NOMO-1 treated with DMSO at 0.1 percent for 48 hours (cell line): Measurements from ENCODE around the gene ASIP.

Source experiments
- DNase-seq: peaks from one replicate; lab custom pipeline; 2025; ENCODE audit not compliant: unreplicated experiment; lab: John Stamatoyannopoulos, UW

The ASIP gene

GRCh38 chr20:34310481-34311117, 69.4 kb downstream of the ASIP start:
- no peak for DNase-seq

- DNase-seq, result no peak
Observed at GRCh38 chr20:34311118-34312023, 70.1 kb downstream of the ASIP start.

- no peak for DNase-seq
Observed at GRCh38 chr20:34312024-34312460, 70.8 kb downstream of the ASIP start.

GRCh38 chr20:34312544-34313217, 71.5 kb downstream of the ASIP start:
- DNase-seq, result peak; percentile 85

- DNase-seq, result no peak
Observed at GRCh38 chr20:34315236-34315635, 74.0 kb downstream of the ASIP start.

GRCh38 chr20:34316196-34316814, 75.1 kb downstream of the ASIP start:
- DNase-seq, result no peak
